Nucleus accumbens (tissue), 56 donors: Measurements from ENCODE around the gene TCF7L1.

Experiments
- DNase-seq, 56 donors: peaks; one replicate each; lab custom pipeline; 2025; lab: John Stamatoyannopoulos, UW

TCF7L1 gene

GRCh38 chr2:85244828-85245227 lies 111.6 kb downstream of the TCF7L1 start:
- DNase-seq = no peak

- no peak for DNase-seq
Measured at GRCh38 chr2:85245891-85246290, 112.7 kb downstream of the TCF7L1 start.

- DNase-seq = peak in 14 of 56 donors; percentile 12 to 68 (median 30)
Measured at GRCh38 chr2:85246348-85246747, 113.2 kb downstream of the TCF7L1 start.

- DNase-seq = no peak
Measured at GRCh38 chr2:85247610-85248009, 114.4 kb downstream of the TCF7L1 start.

GRCh38 chr2:85248773-85249509 lies 115.7 kb downstream of the TCF7L1 start:
- DNase-seq = no peak

GRCh38 chr2:85250045-85250444 lies 116.9 kb downstream of the TCF7L1 start:
- no peak for DNase-seq

- DNase-seq = no peak
Measured at GRCh38 chr2:85251070-85251616, 118.0 kb downstream of the TCF7L1 start.

GRCh38 chr2:85253890-85254289 lies 120.7 kb downstream of the TCF7L1 start:
- DNase-seq = no peak

GRCh38 chr2:85254540-85255300 lies 121.5 kb downstream of the TCF7L1 start:
- no peak for DNase-seq

GRCh38 chr2:85255456-85255812 lies 122.2 kb downstream of the TCF7L1 start:
- DNase-seq = no peak

- peak in 2 of 56 donors; percentile 10 to 21 for DNase-seq
Measured at GRCh38 chr2:85255813-85256594, 122.8 kb downstream of the TCF7L1 start.

- DNase-seq = no peak
Measured at GRCh38 chr2:85257359-85257969, 124.3 kb downstream of the TCF7L1 start.

GRCh38 chr2:85257970-85258605 lies 124.9 kb downstream of the TCF7L1 start:
- DNase-seq = no peak

GRCh38 chr2:85259101-85259590 lies 126.0 kb downstream of the TCF7L1 start:
- no peak for DNase-seq

- no peak for DNase-seq
Measured at GRCh38 chr2:85259879-85260278, 126.7 kb downstream of the TCF7L1 start.

GRCh38 chr2:85263591-85263990 lies 130.4 kb downstream of the TCF7L1 start:
- DNase-seq = peak in 20 of 56 donors; percentile 11 to 68 (median 39)

GRCh38 chr2:85264471-85264870 lies 131.3 kb downstream of the TCF7L1 start:
- DNase-seq = no peak

GRCh38 chr2:85265304-85265703 lies 132.1 kb downstream of the TCF7L1 start:
- peak in 18 of 56 donors; percentile 7 to 54 (median 26) for DNase-seq

GRCh38 chr2:85266146-85267041 lies 133.2 kb downstream of the TCF7L1 start:
- peak in 35 of 56 donors; percentile 6 to 77 (median 22) for DNase-seq
